Measurements from ENCODE around the gene ALDH1A3.

The ALDH1A3 gene

DNA sequence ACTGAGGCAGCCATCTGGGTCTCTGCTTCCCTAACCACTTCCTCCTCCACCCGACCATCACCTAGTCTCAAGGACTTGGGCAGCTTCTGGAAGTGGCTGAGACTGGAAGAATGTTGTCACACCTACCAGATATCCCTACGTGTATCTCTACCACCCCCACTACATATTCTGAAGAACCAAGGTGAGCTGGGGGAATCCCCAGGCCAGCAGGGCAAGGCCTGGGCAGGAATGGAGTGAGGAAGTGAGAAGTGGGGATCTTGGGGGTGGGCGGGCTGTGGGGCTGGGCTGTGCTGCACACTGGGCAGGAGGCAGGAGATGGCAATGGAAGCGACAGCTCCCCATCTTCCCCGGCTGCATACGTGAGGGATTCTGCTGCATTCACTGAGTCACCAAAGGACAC is 17.5 kb upstream of the ALDH1A3 start:
- Histone ChIP-seq H3K4me1 (ENCODE audit: control insufficient read depth, insufficient read depth, low read length) (no peaks in the 10 kb centered on the region), H3K27me3 (ENCODE audit: control insufficient read depth, insufficient read depth, low read length) (no peaks in the 10 kb centered on the region), H3K4me3 (ENCODE audit: low read length) (no peak overlapping the region), H3K9ac (ENCODE audit: low read length) (no peak overlapping the region), H3K9me3 (ENCODE audit: control insufficient read depth, low read length) (no peaks in the 10 kb centered on the region), H3K36me3 (ENCODE audit: control insufficient read depth, insufficient read depth, low read length) (no peaks in the 10 kb centered on the region)

DNA sequence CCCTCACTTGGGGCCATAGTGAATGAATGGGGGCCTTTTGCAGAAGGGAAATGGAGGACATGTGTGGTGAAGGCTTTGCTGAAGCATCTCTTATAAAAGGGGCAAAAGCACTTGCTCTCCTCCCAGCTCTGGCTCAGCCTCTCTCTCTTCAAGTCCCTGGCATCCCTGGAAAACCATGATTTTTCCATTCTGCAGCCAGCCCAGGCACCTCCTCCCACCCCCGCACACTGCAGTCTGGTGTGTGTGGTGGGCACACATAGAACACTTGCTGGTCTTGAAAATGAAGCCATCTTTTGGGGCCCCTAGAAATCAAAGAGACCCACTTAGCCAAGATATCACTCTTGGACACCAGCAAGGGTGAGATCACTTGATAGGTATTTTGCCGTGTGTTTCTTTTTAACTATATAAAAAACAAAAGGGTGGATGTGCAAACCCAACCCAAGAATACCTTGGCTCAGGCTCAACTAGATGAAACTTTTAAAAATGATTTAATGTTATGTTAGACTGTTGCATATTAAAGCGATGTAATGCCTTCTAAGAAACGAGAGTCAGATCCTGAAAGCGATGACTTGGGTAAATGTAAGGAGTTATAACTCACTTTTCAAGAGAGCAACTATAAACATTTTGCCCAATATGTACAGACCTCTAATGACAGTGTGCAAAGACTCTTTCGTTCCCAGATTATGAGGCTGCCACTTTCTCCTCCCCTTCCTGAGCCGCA is 16.4 kb upstream of the ALDH1A3 start:
- no peak overlapping the region for H3K4me3 ChIP-seq (ENCODE audit: low read length)
- no peak overlapping the region for H3K9ac ChIP-seq (ENCODE audit: low read length)

GRCh38 chr15:100863796-100864267 is 15.8 kb upstream of the ALDH1A3 start:
- Histone ChIP-seq H3K36me3 (ENCODE audit: control insufficient read depth, insufficient read depth, low read length) (no peaks in the 10 kb centered on the region), H3K4me3 (ENCODE audit: low read length) (no peak overlapping the region), H3K9ac (ENCODE audit: low read length) (no peak overlapping the region), H3K27me3 (ENCODE audit: control insufficient read depth, insufficient read depth, low read length) (no peaks in the 10 kb centered on the region), H3K4me1 (ENCODE audit: control insufficient read depth, insufficient read depth, low read length) (no peaks in the 10 kb centered on the region), H3K9me3 (ENCODE audit: control insufficient read depth, low read length) (no peaks in the 10 kb centered on the region)

More for the DNA sequence above, 16.4 kb upstream of the ALDH1A3 start:
- Histone ChIP-seq H3K9me3 (ENCODE audit: control insufficient read depth, low read length) (no peaks in the 10 kb centered on the region), H3K36me3 (ENCODE audit: control insufficient read depth, insufficient read depth, low read length) (no peaks in the 10 kb centered on the region), H3K27me3 (ENCODE audit: control insufficient read depth, insufficient read depth, low read length) (no peaks in the 10 kb centered on the region), H3K4me1 (ENCODE audit: control insufficient read depth, insufficient read depth, low read length) (no peaks in the 10 kb centered on the region)

GRCh38 chr15:100866386-100867330 is 13.0 kb upstream of the ALDH1A3 start:
- Histone ChIP-seq H3K36me3 (ENCODE audit: control insufficient read depth, insufficient read depth, low read length) (no peaks in the 10 kb centered on the region), H3K9me3 (ENCODE audit: control insufficient read depth, low read length) (peaks cover 8% of the 10 kb centered on the region), H3K4me3 (ENCODE audit: low read length) (no peak overlapping the region), H3K9ac (ENCODE audit: low read length) (no peak overlapping the region), H3K27me3 (ENCODE audit: control insufficient read depth, insufficient read depth, low read length) (no peaks in the 10 kb centered on the region), H3K4me1 (ENCODE audit: control insufficient read depth, insufficient read depth, low read length) (no peaks in the 10 kb centered on the region)

DNA sequence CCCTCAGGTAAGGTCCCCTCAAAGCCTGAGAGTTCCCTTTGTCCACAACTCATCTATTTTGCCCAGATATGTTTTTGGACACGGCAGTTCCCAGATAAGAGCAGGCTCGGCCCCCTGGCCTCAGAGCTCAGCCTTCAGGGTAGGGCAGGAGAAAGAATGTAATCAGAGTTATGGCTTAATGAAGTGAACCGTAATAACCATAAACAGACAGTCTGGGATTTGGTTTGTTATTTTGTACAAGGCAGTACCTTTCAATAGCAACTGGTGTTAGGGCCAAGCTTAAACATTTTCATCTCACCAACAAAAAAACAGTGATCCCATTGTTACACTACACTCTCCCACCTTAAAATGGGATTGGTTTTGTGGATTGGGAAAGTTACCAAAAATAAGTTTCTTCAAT is 12.2 kb upstream of the ALDH1A3 start:
- Histone ChIP-seq H3K9ac (ENCODE audit: low read length) (no peak overlapping the region), H3K9me3 (ENCODE audit: control insufficient read depth, low read length) (peaks cover 8% of the 10 kb centered on the region), H3K4me3 (ENCODE audit: low read length) (no peak overlapping the region)

GRCh38 chr15:100869151-100869999 is 10.3 kb upstream of the ALDH1A3 start:
- Histone ChIP-seq H3K4me1 (ENCODE audit: control insufficient read depth, insufficient read depth, low read length) (no peaks in the 10 kb centered on the region), H3K27me3 (ENCODE audit: control insufficient read depth, insufficient read depth, low read length) (no peaks in the 10 kb centered on the region), H3K36me3 (ENCODE audit: control insufficient read depth, insufficient read depth, low read length) (no peaks in the 10 kb centered on the region), H3K9ac (ENCODE audit: low read length) (no peak overlapping the region), H3K9me3 (ENCODE audit: control insufficient read depth, low read length) (peaks cover 8% of the 10 kb centered on the region), H3K4me3 (ENCODE audit: low read length) (no peak overlapping the region)

More for the DNA sequence above, 12.2 kb upstream of the ALDH1A3 start:
- Histone ChIP-seq H3K36me3 (ENCODE audit: control insufficient read depth, insufficient read depth, low read length) (no peaks in the 10 kb centered on the region), H3K4me1 (ENCODE audit: control insufficient read depth, insufficient read depth, low read length) (no peaks in the 10 kb centered on the region), H3K27me3 (ENCODE audit: control insufficient read depth, insufficient read depth, low read length) (no peaks in the 10 kb centered on the region)

DNA sequence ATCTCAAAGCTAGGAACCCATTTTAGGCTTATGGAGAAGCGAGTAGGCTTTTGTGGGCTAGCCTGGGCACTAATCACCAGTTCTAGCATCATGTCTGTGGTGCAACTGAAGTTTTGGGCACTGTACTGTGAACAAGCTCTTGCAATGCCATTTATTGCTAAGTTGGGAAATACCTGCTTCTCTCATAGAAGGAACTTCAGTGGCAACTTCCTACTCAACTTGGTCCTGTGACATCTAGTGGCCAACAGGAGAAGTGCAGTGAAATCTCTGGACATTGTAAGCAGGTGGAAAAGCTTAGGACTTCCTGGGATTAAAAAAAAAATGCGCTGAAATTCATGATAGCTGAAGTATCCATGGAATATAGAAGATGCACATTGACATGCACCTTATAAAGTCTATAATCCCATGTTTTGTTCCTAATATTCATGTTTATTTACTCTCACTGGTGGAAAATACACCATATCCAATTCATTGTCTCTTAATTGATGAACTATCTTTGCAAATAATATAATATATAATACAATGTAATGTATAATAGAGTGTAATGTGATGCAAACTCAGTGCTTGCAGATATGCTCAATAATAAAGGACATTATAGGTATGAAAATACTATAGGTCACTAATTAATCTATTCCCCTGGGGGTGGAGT is 6.5 kb upstream of the ALDH1A3 start:
- Histone ChIP-seq H3K4me1 (ENCODE audit: control insufficient read depth, insufficient read depth, low read length) (no peaks in the 10 kb centered on the region), H3K9ac (ENCODE audit: low read length) (no peak overlapping the region), H3K36me3 (ENCODE audit: control insufficient read depth, insufficient read depth, low read length) (no peaks in the 10 kb centered on the region), H3K27me3 (ENCODE audit: control insufficient read depth, insufficient read depth, low read length) (peaks cover 13% of the 10 kb centered on the region), H3K9me3 (ENCODE audit: control insufficient read depth, low read length) (peaks cover 8% of the 10 kb centered on the region), H3K4me3 (ENCODE audit: low read length) (no peak overlapping the region)

DNA sequence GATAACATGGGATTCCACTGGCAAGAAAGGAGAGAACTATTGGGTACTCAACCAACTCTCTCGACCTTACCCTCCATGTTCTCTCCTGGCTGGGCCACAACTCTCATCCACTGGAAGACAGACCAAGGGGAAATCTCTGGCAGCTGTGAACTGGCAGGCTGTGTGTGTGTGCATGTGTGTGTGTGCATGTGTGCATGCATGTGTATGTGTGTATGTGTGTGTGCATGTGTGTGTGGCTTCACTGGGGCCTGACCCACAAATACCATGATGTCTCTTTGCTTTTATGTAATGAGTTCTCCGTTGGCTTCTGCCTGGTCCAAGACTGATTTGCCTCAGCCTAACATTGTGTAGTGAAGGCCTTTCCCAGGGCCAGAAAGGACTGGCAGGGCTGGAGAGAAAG is 4.1 kb upstream of the ALDH1A3 start:
- H3K4me3 ChIP-seq (ENCODE audit: low read length), result no peak overlapping the region
- no peak overlapping the region for H3K9ac ChIP-seq (ENCODE audit: low read length)
- peaks cover 31% of the 10 kb centered on the region for H3K27me3 ChIP-seq (ENCODE audit: control insufficient read depth, insufficient read depth, low read length)
- H3K36me3 ChIP-seq (ENCODE audit: control insufficient read depth, insufficient read depth, low read length), result no peaks in the 10 kb centered on the region
- no peaks in the 10 kb centered on the region for H3K4me1 ChIP-seq (ENCODE audit: control insufficient read depth, insufficient read depth, low read length)
- H3K9me3 ChIP-seq (ENCODE audit: control insufficient read depth, low read length), result no peaks in the 10 kb centered on the region

DNA sequence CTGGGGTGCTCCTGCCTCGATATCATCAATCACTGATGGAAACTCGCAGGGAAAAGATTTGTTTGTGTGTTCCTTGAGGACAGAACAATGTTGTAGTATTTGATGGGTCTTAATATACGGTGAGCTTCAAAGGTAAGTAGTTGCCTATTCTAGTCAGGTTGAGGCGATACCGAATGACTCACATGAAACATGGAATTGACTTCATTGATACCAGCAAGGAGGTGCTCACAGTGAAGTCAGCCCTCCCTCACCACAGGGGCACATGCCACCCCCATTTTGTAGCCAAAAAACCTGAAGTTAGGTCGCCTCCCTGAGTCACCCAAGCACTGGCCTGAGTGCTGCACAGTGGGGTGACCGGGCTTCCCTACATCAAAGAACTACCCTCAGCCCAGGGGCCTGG is 3.7 kb upstream of the ALDH1A3 start:
- no peak overlapping the region for H3K9ac ChIP-seq (ENCODE audit: low read length)
- no peak overlapping the region for H3K4me3 ChIP-seq (ENCODE audit: low read length)
- no peaks in the 10 kb centered on the region for H3K4me1 ChIP-seq (ENCODE audit: control insufficient read depth, insufficient read depth, low read length)
- H3K36me3 ChIP-seq (ENCODE audit: control insufficient read depth, insufficient read depth, low read length), result no peaks in the 10 kb centered on the region
- H3K9me3 ChIP-seq (ENCODE audit: control insufficient read depth, low read length), result no peaks in the 10 kb centered on the region
- H3K27me3 ChIP-seq (ENCODE audit: control insufficient read depth, insufficient read depth, low read length), result peaks cover 36% of the 10 kb centered on the region

DNA sequence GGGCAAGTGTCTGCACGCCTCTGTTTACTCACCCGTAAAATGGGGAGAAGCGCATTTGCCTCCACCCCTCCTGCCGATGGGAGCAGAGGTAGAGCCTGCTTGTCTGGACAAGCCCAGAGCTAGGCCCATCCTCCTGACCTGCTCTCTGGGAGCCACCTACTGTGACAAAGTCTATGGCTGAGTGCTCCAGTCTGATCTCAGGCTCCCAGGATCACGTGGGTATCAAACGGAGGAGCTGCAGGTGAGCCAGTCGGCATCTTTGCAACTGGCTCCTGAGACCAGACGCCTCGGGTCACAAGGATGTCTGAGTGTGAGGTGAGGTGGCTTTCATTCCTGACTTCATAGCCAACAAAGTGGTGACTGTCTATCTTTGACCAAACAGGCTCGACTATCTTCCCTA is 2.1 kb upstream of the ALDH1A3 start:
- H3K4me3 ChIP-seq (ENCODE audit: low read length), result no peak overlapping the region
- H3K4me1 ChIP-seq (ENCODE audit: control insufficient read depth, insufficient read depth, low read length), result no peaks in the 10 kb centered on the region
- H3K9ac ChIP-seq (ENCODE audit: low read length), result no peak overlapping the region
- H3K9me3 ChIP-seq (ENCODE audit: control insufficient read depth, low read length), result no peaks in the 10 kb centered on the region
- H3K36me3 ChIP-seq (ENCODE audit: control insufficient read depth, insufficient read depth, low read length), result no peaks in the 10 kb centered on the region
- peaks cover 50% of the 10 kb centered on the region for H3K27me3 ChIP-seq (ENCODE audit: control insufficient read depth, insufficient read depth, low read length)

GRCh38 chr15:100878130-100878529 is 1.5 kb upstream of the ALDH1A3 start:
- peaks cover 50% of the 10 kb centered on the region for H3K27me3 ChIP-seq (ENCODE audit: control insufficient read depth, insufficient read depth, low read length)
- no peak overlapping the region for H3K9ac ChIP-seq (ENCODE audit: low read length)
- no peaks in the 10 kb centered on the region for H3K4me1 ChIP-seq (ENCODE audit: control insufficient read depth, insufficient read depth, low read length)
- no peak overlapping the region for H3K4me3 ChIP-seq (ENCODE audit: low read length)
- no peaks in the 10 kb centered on the region for H3K9me3 ChIP-seq (ENCODE audit: control insufficient read depth, low read length)
- no peaks in the 10 kb centered on the region for H3K36me3 ChIP-seq (ENCODE audit: control insufficient read depth, insufficient read depth, low read length)

Data from mucosa of stomach (tissue), 1 donor.